HL-60 (cell line): Measurements from ENCODE around the gene SLC6A11.

ENCODE experiments used
- CTCF ChIP-seq: IDR thresholded peaks from one replicate; pipeline ENCODE4 v1.5.1; 2011; ENCODE audit warnings: low read length, control low read depth, inconsistent platforms; ENCODE audit not compliant: insufficient read depth
- GABPA ChIP-seq: IDR thresholded peaks from 2 replicates; pipeline ENCODE4 v1.6.1; 2012; ENCODE audit warnings: low read depth
- POLR2AphosphoS5 ChIP-seq: IDR thresholded peaks from 2 replicates; pipeline ENCODE4 v1.6.1; 2012; ENCODE audit warnings: low read depth
- TF ChIP-seq, protein P1 (sequence below): IDR thresholded peaks from 2 replicates; pipeline ENCODE4 v1.6.1; 2012; ENCODE audit warnings: low read depth; ENCODE audit not compliant: insufficient replicate concordance

DNA sequence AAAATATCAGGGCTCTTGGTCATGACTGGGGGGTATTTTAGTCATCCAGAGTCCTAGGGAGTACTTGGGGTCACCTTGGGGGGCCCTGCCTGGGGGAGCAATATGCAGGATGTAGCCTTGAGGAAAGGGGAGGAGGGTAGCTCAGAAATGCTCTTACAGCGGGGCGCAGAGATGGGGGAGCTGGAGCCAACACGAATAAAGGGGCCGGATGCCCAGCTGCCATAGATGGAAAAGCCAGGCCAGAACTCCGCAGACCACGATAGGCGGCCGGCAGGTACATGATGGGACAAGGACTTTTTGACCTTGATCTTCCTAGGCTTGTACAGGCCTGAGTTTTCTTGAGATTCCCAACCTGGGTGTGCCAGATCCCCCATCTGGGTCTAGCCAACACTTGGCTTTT is 128.8 kb downstream of the SLC6A11 start:
- TF ChIP-seq POLR2AphosphoS5 (no peak), CTCF (no peak), GABPA (no peak)
- TF ChIP-seq, protein P1, sequence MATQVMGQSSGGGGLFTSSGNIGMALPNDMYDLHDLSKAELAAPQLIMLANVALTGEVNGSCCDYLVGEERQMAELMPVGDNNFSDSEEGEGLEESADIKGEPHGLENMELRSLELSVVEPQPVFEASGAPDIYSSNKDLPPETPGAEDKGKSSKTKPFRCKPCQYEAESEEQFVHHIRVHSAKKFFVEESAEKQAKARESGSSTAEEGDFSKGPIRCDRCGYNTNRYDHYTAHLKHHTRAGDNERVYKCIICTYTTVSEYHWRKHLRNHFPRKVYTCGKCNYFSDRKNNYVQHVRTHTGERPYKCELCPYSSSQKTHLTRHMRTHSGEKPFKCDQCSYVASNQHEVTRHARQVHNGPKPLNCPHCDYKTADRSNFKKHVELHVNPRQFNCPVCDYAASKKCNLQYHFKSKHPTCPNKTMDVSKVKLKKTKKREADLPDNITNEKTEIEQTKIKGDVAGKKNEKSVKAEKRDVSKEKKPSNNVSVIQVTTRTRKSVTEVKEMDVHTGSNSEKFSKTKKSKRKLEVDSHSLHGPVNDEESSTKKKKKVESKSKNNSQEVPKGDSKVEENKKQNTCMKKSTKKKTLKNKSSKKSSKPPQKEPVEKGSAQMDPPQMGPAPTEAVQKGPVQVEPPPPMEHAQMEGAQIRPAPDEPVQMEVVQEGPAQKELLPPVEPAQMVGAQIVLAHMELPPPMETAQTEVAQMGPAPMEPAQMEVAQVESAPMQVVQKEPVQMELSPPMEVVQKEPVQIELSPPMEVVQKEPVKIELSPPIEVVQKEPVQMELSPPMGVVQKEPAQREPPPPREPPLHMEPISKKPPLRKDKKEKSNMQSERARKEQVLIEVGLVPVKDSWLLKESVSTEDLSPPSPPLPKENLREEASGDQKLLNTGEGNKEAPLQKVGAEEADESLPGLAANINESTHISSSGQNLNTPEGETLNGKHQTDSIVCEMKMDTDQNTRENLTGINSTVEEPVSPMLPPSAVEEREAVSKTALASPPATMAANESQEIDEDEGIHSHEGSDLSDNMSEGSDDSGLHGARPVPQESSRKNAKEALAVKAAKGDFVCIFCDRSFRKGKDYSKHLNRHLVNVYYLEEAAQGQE = no peak
